ENCODE results near the gene NDUFAF7. TPM values are rescaled to one million over a fixed set of nuclear protein-coding genes. Genes with fewer than 3 reads are reported as not detected.

Gene NDUFAF7
- total RNA-seq, 1 experiment from 2014 or later, result 25.0 TPM

DNA sequence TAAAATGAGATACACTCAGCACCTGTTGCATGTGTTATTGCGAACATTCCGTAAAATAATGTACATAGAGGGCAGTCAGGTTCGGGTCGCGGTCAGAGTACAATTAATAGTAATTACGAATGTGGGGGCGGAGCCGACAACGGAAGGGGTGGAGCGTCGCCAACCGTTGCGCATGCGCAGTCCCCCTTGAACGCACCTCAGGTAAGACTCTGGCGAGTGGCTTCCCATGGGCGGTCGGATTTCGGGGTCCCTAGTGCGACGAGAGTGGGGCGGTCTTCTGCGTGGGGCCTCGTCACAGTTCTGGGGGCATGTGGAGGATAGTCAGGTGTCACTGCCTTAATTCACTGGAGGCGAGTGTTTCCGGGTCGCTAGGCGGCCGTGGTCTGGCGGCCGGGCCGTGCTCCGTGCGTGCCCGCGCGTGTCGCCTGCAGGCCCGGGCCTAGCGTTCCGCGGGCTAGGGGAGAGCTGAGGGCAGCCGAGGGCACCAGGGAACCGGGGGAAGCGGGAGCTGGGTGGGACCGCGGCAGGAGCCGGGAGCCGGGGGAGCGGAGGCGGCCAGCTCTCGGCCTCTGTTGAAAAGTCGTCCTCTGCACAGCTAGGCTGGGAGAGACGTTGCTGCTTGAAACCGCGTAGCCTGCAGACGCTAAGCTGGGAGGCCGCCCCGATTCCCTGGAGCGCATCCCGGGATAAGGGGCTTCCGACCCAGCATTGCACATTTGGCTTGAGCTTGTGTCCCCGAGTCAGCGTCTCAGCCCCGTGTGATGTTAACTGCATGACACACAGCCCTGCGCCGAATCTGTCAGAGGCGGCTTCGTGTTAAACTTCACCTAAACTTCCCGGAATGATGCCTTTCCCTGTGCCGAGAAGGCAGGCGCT, 34.9 kb upstream of the NDUFAF7 start, which contains the start of gene CEBPZOS:
Gene CEBPZOS, plus strand, starts transcription at position 177 of the 876 bp plus-strand sequence. CDS start 3,209 bp downstream, outside the sequence.
- peak within 1 kb of the TSS; percentile 77 for H3K4me3 ChIP-seq (ENCODE audit: low read depth, low read length, poor library complexity, severe bottlenecking)
- no peaks in the 10 kb centered on the region for H3K27me3 ChIP-seq (replicated peaks; ENCODE audit: insufficient read depth, low read depth, low read length, poor library complexity)
- no peaks in the 10 kb centered on the region for H3K9me3 ChIP-seq (ENCODE audit: low read depth, low read length, poor library complexity, severe bottlenecking)
- no TSS peak for BruUV-seq (replicated peaks)
- no peak for TF ChIP-seq EZH2 (IDR thresholded peaks at IDR 0.05; ENCODE audit: borderline replicate concordance, low read depth, low read length, poor library complexity, severe bottlenecking)
- TF ChIP-seq, protein P1, sequence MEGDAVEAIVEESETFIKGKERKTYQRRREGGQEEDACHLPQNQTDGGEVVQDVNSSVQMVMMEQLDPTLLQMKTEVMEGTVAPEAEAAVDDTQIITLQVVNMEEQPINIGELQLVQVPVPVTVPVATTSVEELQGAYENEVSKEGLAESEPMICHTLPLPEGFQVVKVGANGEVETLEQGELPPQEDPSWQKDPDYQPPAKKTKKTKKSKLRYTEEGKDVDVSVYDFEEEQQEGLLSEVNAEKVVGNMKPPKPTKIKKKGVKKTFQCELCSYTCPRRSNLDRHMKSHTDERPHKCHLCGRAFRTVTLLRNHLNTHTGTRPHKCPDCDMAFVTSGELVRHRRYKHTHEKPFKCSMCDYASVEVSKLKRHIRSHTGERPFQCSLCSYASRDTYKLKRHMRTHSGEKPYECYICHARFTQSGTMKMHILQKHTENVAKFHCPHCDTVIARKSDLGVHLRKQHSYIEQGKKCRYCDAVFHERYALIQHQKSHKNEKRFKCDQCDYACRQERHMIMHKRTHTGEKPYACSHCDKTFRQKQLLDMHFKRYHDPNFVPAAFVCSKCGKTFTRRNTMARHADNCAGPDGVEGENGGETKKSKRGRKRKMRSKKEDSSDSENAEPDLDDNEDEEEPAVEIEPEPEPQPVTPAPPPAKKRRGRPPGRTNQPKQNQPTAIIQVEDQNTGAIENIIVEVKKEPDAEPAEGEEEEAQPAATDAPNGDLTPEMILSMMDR (conservative IDR thresholded peaks at IDR 0.05; ENCODE audit: low read depth, low read length), result no peak
- intact Hi-C loops (cut with micrococcal nuclease; ENCODE audit: unreplicated experiment), result no loop called here
- H3K27ac ChIP-seq (ENCODE audit: low read depth, low read length, poor library complexity, severe bottlenecking), result peak within 1 kb of the TSS; percentile 85
- CTCF ChIA-PET, result no interaction called here
- peaks cover 4% of the 10 kb centered on the region for H3K4me1 ChIP-seq (ENCODE audit: insufficient read depth, low read length, poor library complexity, severe bottlenecking)
- POLR2A ChIA-PET (ENCODE audit: low non-redundant PET), result no interaction called here
- H3K36me3 ChIP-seq (ENCODE audit: insufficient read depth, low read length, poor library complexity, severe bottlenecking), result peaks cover 7% of the 10 kb centered on the region
- DNase-seq (ENCODE audit: low spot score), result peak; percentile 81

- no peak overlapping the region for H3K27ac ChIP-seq (ENCODE audit: low read depth, low read length, poor library complexity, severe bottlenecking)
These were observed 32.8 kb upstream of the NDUFAF7 start for GRCh38 chr2:37198681-37199065.

GRCh38 chr2:37201208-37201607, 30.2 kb upstream of the NDUFAF7 start:
- no peak for DNase-seq (ENCODE audit: low spot score)
- ChIA-PET POLR2A (ENCODE audit: low non-redundant PET) (interaction anchor here (0.7 kb wide), 1 partner anchor 23 kb away, joined by 3 read pairs; no protein-coding TSS in a partner anchor), CTCF (no interaction called here)
- Histone ChIP-seq H3K4me1 (ENCODE audit: insufficient read depth, low read length, poor library complexity, severe bottlenecking) (peaks cover 4% of the 10 kb centered on the region), H3K9me3 (ENCODE audit: low read depth, low read length, poor library complexity, severe bottlenecking) (peaks cover 24% of the 10 kb centered on the region), H3K4me3 (ENCODE audit: low read depth, low read length, poor library complexity, severe bottlenecking) (no peak overlapping the region), H3K36me3 (ENCODE audit: insufficient read depth, low read length, poor library complexity, severe bottlenecking) (peaks cover 52% of the 10 kb centered on the region), H3K27ac (ENCODE audit: low read depth, low read length, poor library complexity, severe bottlenecking) (no peak overlapping the region), H3K27me3 (replicated peaks; ENCODE audit: insufficient read depth, low read depth, low read length, poor library complexity) (no peaks in the 10 kb centered on the region)
- intact Hi-C loops (cut with micrococcal nuclease; ENCODE audit: unreplicated experiment), result no loop called here
- no TSS peak for BruUV-seq (replicated peaks)
- TF ChIP-seq EZH2 (IDR thresholded peaks at IDR 0.05; ENCODE audit: borderline replicate concordance, low read depth, low read length, poor library complexity, severe bottlenecking), result no peak
- TF ChIP-seq, protein P1 (conservative IDR thresholded peaks at IDR 0.05; ENCODE audit: low read depth, low read length), result no peak

More at GRCh38 chr2:37198681-37199065, 32.8 kb upstream of the NDUFAF7 start:
- POLR2A ChIA-PET (ENCODE audit: low non-redundant PET), result no interaction called here
- intact Hi-C loops (cut with micrococcal nuclease; ENCODE audit: unreplicated experiment), result no loop called here
- H3K9me3 ChIP-seq (ENCODE audit: low read depth, low read length, poor library complexity, severe bottlenecking), result peaks cover 8% of the 10 kb centered on the region
- BruUV-seq (replicated peaks), result no TSS peak
- H3K4me1 ChIP-seq (ENCODE audit: insufficient read depth, low read length, poor library complexity, severe bottlenecking), result peaks cover 4% of the 10 kb centered on the region
- CTCF ChIA-PET, result no interaction called here
- TF ChIP-seq EZH2 (IDR thresholded peaks at IDR 0.05; ENCODE audit: borderline replicate concordance, low read depth, low read length, poor library complexity, severe bottlenecking), result no peak
- TF ChIP-seq, protein P1 (conservative IDR thresholded peaks at IDR 0.05; ENCODE audit: low read depth, low read length), result no peak
- DNase-seq (ENCODE audit: low spot score), result no peak
- H3K4me3 ChIP-seq (ENCODE audit: low read depth, low read length, poor library complexity, severe bottlenecking), result no peak overlapping the region
- H3K36me3 ChIP-seq (ENCODE audit: insufficient read depth, low read length, poor library complexity, severe bottlenecking), result peaks cover 27% of the 10 kb centered on the region
- no peaks in the 10 kb centered on the region for H3K27me3 ChIP-seq (replicated peaks; ENCODE audit: insufficient read depth, low read depth, low read length, poor library complexity)

All from A673 (cell line).